H1 (cell line): ENCODE results near the gene WBP1. TPM values are rescaled to one million over a fixed set of nuclear protein-coding genes. Genes with fewer than 3 reads are reported as not detected.

Experiments used
- EGR1 ChIP-seq: IDR thresholded peaks from 2 replicates; pipeline ENCODE4 v1.6.1; 2011; ENCODE audit warnings: low read depth, low read length, borderline replicate concordance
- SP2 ChIP-seq: IDR thresholded peaks from 2 replicates; pipeline ENCODE4 v1.6.1; 2012; ENCODE audit warnings: mild to moderate bottlenecking, low read length, inconsistent platforms
- polyA plus RNA-seq, 7 experiments: library from polyadenylated mRNA; depleted of rRNA in 3 of 7; stranded (reverse) in 5 of 7; unstranded in 2 of 7; fragments of >200 nt in 5 of 7; fragments of 200-250 nt in 2 of 7; gene quantifications; 1 replicate in 5 of 7; 2 replicates in 1 of 7; 4 replicates in 1 of 7; pipeline versions ENCODE4 v1.2.1 to v1.2.3, GENCODE V29; 2011 to 2013; ENCODE audit warnings: missing spikeins in 2 of 7, mixed read lengths in 2 of 7
- total RNA-seq: library from RNA; stranded (reverse); fragmentation: NEBNext Ultra II Directional; extraction: Animal tissue kit (Norgen Biotek cat#: 25700); gene quantifications from 2 replicates; pipeline ENCODE4 v1.2.1, GENCODE V29; 2021
- TF ChIP-seq, protein P1 (sequence below): fragments of 300-600 bp; sonication (generic); IDR thresholded peaks from 2 replicates; pipeline ENCODE4 v1.7.1; 2012; ENCODE audit warnings: low read length, moderate library complexity, mild to moderate bottlenecking, inconsistent platforms; ENCODE audit not compliant: insufficient replicate concordance
- TF ChIP-seq, protein P2 (sequence below), 3 experiments: IDR thresholded peaks; 1 replicate in 2 of 3; 2 replicates in 1 of 3; pipeline versions ENCODE4 v1.5.1 to v1.6.1; 2011; ENCODE audit warnings: low read length in 3 of 3, mild to moderate bottlenecking in 3 of 3, inconsistent platforms in 2 of 3, low read depth in 1 of 3, moderate library complexity in 1 of 3; ENCODE audit not compliant: insufficient read depth in 1 of 3; ENCODE audit errors: control extremely low read depth in 1 of 3
- TF ChIP-seq, protein P3 (sequence below): IDR thresholded peaks from 2 replicates; pipeline ENCODE4 v1.6.1; 2011; ENCODE audit warnings: low read length, improper control_type of control experiment

WBP1 gene
- total and polyA plus RNA-seq, 2 of the 8 experiments (the other 6 are each of a cell fraction or from before 2014, with no cell fraction given) = 57.2 to 190 TPM

DNA sequence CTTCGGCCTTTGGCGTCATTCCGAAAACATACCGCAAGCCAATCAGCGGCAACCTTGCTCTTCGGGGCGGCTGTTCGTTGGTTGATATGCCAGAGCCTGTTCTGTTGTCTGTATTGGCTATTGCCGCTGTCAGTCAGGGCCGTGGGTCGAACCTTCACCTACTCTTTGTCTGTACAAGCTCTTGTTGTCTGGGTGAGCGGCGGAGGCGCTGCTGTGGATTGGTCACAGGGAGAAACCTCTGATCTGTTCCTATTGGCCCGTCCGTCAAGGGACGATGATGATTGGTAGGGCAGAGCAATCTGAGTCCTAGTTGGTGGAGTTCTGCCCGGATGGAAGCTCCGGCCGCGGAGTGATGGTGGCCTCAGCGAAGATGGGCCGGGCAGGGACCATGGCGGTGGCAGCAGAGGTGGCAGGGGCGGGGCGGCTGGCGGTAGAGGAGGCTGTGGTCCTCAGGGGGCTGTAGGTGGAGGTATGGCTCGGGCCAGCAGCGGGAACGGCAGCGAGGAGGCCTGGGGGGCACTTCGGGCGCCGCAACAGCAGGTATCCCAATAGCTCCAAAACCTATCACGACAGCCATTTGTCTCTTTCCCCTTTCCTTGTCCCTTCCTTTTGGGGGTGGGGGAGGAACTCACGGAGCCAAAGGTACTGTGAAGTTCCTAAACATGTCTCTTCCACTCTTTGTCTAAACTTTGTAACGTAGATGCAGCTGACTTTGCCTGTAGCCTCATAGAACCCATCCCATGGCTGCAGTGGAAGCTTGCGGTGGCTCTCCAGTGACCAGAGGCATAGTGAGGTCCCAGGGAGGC is at the start of gene WBP1 (continued):
- TF ChIP-seq, protein P1, sequence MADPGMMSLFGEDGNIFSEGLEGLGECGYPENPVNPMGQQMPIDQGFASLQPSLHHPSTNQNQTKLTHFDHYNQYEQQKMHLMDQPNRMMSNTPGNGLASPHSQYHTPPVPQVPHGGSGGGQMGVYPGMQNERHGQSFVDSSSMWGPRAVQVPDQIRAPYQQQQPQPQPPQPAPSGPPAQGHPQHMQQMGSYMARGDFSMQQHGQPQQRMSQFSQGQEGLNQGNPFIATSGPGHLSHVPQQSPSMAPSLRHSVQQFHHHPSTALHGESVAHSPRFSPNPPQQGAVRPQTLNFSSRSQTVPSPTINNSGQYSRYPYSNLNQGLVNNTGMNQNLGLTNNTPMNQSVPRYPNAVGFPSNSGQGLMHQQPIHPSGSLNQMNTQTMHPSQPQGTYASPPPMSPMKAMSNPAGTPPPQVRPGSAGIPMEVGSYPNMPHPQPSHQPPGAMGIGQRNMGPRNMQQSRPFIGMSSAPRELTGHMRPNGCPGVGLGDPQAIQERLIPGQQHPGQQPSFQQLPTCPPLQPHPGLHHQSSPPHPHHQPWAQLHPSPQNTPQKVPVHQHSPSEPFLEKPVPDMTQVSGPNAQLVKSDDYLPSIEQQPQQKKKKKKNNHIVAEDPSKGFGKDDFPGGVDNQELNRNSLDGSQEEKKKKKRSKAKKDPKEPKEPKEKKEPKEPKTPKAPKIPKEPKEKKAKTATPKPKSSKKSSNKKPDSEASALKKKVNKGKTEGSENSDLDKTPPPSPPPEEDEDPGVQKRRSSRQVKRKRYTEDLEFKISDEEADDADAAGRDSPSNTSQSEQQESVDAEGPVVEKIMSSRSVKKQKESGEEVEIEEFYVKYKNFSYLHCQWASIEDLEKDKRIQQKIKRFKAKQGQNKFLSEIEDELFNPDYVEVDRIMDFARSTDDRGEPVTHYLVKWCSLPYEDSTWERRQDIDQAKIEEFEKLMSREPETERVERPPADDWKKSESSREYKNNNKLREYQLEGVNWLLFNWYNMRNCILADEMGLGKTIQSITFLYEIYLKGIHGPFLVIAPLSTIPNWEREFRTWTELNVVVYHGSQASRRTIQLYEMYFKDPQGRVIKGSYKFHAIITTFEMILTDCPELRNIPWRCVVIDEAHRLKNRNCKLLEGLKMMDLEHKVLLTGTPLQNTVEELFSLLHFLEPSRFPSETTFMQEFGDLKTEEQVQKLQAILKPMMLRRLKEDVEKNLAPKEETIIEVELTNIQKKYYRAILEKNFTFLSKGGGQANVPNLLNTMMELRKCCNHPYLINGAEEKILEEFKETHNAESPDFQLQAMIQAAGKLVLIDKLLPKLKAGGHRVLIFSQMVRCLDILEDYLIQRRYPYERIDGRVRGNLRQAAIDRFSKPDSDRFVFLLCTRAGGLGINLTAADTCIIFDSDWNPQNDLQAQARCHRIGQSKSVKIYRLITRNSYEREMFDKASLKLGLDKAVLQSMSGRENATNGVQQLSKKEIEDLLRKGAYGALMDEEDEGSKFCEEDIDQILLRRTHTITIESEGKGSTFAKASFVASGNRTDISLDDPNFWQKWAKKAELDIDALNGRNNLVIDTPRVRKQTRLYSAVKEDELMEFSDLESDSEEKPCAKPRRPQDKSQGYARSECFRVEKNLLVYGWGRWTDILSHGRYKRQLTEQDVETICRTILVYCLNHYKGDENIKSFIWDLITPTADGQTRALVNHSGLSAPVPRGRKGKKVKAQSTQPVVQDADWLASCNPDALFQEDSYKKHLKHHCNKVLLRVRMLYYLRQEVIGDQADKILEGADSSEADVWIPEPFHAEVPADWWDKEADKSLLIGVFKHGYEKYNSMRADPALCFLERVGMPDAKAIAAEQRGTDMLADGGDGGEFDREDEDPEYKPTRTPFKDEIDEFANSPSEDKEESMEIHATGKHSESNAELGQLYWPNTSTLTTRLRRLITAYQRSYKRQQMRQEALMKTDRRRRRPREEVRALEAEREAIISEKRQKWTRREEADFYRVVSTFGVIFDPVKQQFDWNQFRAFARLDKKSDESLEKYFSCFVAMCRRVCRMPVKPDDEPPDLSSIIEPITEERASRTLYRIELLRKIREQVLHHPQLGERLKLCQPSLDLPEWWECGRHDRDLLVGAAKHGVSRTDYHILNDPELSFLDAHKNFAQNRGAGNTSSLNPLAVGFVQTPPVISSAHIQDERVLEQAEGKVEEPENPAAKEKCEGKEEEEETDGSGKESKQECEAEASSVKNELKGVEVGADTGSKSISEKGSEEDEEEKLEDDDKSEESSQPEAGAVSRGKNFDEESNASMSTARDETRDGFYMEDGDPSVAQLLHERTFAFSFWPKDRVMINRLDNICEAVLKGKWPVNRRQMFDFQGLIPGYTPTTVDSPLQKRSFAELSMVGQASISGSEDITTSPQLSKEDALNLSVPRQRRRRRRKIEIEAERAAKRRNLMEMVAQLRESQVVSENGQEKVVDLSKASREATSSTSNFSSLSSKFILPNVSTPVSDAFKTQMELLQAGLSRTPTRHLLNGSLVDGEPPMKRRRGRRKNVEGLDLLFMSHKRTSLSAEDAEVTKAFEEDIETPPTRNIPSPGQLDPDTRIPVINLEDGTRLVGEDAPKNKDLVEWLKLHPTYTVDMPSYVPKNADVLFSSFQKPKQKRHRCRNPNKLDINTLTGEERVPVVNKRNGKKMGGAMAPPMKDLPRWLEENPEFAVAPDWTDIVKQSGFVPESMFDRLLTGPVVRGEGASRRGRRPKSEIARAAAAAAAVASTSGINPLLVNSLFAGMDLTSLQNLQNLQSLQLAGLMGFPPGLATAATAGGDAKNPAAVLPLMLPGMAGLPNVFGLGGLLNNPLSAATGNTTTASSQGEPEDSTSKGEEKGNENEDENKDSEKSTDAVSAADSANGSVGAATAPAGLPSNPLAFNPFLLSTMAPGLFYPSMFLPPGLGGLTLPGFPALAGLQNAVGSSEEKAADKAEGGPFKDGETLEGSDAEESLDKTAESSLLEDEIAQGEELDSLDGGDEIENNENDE = no peak
- TF ChIP-seq, protein P2, sequence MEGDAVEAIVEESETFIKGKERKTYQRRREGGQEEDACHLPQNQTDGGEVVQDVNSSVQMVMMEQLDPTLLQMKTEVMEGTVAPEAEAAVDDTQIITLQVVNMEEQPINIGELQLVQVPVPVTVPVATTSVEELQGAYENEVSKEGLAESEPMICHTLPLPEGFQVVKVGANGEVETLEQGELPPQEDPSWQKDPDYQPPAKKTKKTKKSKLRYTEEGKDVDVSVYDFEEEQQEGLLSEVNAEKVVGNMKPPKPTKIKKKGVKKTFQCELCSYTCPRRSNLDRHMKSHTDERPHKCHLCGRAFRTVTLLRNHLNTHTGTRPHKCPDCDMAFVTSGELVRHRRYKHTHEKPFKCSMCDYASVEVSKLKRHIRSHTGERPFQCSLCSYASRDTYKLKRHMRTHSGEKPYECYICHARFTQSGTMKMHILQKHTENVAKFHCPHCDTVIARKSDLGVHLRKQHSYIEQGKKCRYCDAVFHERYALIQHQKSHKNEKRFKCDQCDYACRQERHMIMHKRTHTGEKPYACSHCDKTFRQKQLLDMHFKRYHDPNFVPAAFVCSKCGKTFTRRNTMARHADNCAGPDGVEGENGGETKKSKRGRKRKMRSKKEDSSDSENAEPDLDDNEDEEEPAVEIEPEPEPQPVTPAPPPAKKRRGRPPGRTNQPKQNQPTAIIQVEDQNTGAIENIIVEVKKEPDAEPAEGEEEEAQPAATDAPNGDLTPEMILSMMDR (IDR thresholded peaks at IDR 0.05; ENCODE audit: control extremely low read depth in 1 of 3, insufficient read depth in 1 of 3, low read depth in 1 of 3, low read length in 3 of 3) = no peak
- TF ChIP-seq EGR1 (no peak), SP2 (peak; percentile 86)
- TF ChIP-seq, protein P3, sequence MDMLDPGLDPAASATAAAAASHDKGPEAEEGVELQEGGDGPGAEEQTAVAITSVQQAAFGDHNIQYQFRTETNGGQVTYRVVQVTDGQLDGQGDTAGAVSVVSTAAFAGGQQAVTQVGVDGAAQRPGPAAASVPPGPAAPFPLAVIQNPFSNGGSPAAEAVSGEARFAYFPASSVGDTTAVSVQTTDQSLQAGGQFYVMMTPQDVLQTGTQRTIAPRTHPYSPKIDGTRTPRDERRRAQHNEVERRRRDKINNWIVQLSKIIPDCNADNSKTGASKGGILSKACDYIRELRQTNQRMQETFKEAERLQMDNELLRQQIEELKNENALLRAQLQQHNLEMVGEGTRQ = no peak
